SIG-M5 treated with dmso at 0.1 percent for 504 hours (cell line): ENCODE data around the gene PRXL2B.

Experiments used
- DNase-seq: peaks from one replicate; lab custom pipeline; 2025; ENCODE audit not compliant: unreplicated experiment; lab: John Stamatoyannopoulos, UW

PRXL2B gene

GRCh38 chr1:2632561-2633361 is 46.2 kb downstream of the PRXL2B start, which contains the start of gene MMEL1:
MMEL1 (minus strand) TSS chr1:2633016; CDS start chr1:2629484, 3,532 bp downstream.
- DNase-seq, result no peak

DNA sequence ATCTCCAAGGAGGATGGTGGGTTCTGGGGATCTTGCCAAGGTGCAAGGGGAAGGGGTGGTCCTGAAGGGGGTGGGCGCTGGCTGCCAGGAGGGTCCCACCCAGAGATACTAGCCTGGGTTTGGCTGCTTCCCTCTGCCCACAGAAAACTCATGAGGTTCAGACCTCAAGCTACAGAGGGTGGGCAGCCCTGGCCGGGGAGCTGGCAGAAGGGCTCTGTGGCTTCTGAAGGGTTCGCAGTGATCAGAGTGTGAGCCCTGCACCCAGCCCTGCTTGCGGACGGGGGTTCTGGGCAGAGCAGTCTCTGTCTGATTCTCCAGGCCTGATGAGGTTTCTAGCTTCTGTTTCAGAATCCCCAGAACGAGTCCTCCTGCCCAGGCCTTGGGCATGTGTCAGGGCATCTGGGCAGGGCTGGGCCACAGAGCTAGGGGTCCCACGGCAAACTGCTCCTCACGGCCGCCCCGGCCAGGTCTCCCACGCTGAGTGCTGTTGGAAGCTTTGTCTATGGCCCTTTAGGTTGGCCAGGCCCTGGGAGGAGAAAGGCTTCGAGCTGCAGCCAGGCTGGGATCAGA is 46.9 kb downstream of the PRXL2B start:
- DNase-seq, result no peak

- DNase-seq, result no peak
These were observed 47.4 kb downstream of the PRXL2B start for GRCh38 chr1:2633936-2634491.

DNA sequence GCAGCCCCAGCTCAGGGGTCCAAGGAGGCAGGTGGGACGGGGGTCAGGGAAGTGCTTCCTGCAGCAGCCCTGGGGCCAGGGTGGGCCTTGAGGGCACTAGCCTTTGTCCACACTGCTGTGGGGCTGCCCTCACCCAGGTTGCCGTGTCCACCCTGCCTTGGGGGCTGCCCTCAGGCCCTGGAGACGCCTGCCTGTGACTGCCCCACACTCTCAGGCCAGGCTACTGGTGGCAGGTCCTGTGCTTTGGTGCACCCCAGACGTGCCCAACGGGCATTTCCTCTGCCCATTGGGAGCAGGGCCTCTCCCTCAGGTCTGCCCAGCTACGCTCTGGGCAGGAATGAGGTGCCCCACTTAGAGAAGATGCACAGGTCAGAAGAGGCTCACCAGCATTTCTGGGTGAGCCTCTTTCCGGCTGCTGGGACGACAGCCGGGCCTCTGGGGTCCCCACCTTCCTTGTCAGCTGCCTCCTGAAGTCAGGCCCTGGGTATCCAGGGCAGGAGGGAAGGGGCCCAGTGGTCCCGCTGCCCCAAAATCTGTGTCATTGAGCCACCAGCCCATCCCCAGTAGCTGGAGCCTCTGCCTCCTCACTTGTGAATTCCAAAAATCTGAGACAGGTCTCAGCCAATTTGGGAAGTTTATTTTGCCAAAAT is 48.9 kb downstream of the PRXL2B start:
- no peak for DNase-seq

- DNase-seq, result no peak
These were observed 50.2 kb downstream of the PRXL2B start for GRCh38 chr1:2636733-2637132.

DNA sequence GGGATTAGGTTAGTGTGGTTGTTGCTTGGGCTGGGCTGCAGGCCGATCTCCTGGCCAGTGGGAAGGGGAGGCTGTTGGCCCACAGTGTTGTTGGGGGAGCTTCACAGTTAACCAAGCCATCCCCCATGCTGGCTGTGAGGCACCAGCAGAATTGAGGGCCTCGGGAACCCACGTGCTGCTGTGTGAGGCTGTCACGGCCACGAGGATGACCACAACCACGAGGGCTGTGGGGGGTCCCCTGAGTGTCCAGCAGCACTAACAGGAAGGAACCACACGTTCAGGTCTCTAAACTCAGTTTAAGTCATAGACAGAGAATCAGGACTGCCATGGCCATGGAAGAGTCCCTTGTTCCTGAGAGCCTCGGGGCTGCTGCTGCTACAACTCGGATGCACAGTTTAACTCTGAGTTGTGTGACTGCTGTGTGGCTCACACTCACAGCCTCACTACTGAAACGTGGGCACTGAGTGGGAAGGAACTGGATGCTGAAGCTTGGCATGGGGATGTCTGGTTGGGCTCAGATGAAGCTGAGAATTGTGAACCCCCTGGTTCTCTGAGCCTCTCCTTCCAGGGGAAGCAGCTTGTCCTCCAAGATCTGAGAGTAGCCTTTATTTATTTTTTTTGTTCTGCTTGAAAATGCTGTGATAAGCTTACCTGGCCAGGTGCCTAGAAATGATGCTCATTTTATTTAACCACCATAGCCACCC is 51.0 kb downstream of the PRXL2B start:
- no peak for DNase-seq

DNA sequence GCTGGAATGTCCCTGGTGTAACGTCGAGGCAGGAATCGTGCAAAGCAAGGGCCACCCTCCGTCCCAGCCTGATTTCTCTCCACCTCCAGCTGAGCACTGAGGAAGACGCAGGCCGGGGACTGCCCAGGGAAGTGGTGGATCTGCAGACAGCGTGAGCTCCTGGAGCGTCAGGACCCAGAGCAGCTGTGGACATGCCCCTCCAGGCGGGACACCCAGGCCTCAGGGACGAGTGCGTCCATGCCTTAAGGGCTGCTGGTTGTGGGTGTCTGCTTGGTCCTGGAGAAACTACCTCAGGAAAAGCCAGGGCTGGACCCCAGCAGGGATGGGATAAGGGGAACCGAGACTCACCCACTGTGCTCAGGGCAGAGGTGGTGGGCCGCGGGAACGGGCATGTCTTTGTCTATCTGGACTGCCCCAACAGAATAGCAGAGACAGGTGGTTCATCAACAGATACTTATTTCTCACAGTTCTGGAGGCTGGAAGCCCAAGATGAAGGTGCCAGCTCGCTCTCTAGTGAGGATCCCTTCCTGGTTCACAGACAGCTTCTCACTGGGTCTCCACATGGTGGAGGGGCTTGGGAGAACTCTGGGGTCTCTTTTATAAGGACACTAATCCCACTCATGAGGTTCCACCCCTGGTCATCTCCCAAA is 52.0 kb downstream of the PRXL2B start:
- DNase-seq, result no peak

GRCh38 chr1:2639203-2639602 is 52.6 kb downstream of the PRXL2B start:
- DNase-seq, result no peak

- DNase-seq, result no peak
These were observed 53.3 kb downstream of the PRXL2B start for GRCh38 chr1:2639607-2640521.

GRCh38 chr1:2640626-2641025 is 54.0 kb downstream of the PRXL2B start:
- DNase-seq, result no peak
